HG03025 (cell line): ENCODE measurements around the gene PDX1.
A peak's percentile ranks its signal among the peaks of the same experiment; 100 is the strongest.
"Not testable (repeated sequence)": the region's sequence is repeated elsewhere in the genome, so short reads cannot be mapped to it uniquely, and the experiment has no call there.

Experiments used
- ATAC-seq: cut with Tn5 transposase; IDR thresholded peaks from one replicate; pipeline ENCODE4 v1.9.1; 2021; ENCODE audit warnings: mild to moderate bottlenecking, moderate library complexity; ENCODE audit not compliant: unreplicated experiment, low FRiP score

Gene PDX1

GRCh38 chr13:27954406-27954851 is 34.6 kb downstream of the PDX1 start:
- peak; percentile 33 for ATAC-seq

GRCh38 chr13:27955014-27955591 is 35.3 kb downstream of the PDX1 start:
- no peak for ATAC-seq

GRCh38 chr13:27956576-27957300 is 36.9 kb downstream of the PDX1 start:
- ATAC-seq = no peak

- ATAC-seq = no peak
Observed at GRCh38 chr13:27959976-27960361, 40.2 kb downstream of the PDX1 start.

- ATAC-seq = no peak
Observed at GRCh38 chr13:27960362-27961226, 40.8 kb downstream of the PDX1 start.

GRCh38 chr13:27961227-27962085 is 41.7 kb downstream of the PDX1 start:
- ATAC-seq = no peak

- ATAC-seq = no peak
Observed at GRCh38 chr13:27962128-27962841, 42.5 kb downstream of the PDX1 start.

- ATAC-seq = no peak
Observed at GRCh38 chr13:27962982-27963381, 43.2 kb downstream of the PDX1 start.

- no peak for ATAC-seq
Observed at GRCh38 chr13:27963491-27963890, 43.7 kb downstream of the PDX1 start.

GRCh38 chr13:27964206-27964605 is 44.4 kb downstream of the PDX1 start:
- ATAC-seq = not testable (repeated sequence)

GRCh38 chr13:27964741-27965323 is 45.0 kb downstream of the PDX1 start:
- no peak for ATAC-seq

GRCh38 chr13:27965343-27965739 is 45.5 kb downstream of the PDX1 start:
- ATAC-seq = no peak

- no peak for ATAC-seq
Observed at GRCh38 chr13:27965740-27966640, 46.2 kb downstream of the PDX1 start.

GRCh38 chr13:27966641-27967202 is 46.9 kb downstream of the PDX1 start:
- ATAC-seq = no peak

- no peak for ATAC-seq
Observed at GRCh38 chr13:27967203-27967735, 47.5 kb downstream of the PDX1 start.

GRCh38 chr13:27967736-27968315 is 48.0 kb downstream of the PDX1 start:
- no peak for ATAC-seq

GRCh38 chr13:27968316-27969081 is 48.7 kb downstream of the PDX1 start:
- ATAC-seq = no peak
